A673 (cell line): ENCODE results near the gene PAPOLG. TPM values are rescaled to one million over a fixed set of nuclear protein-coding genes. Genes with fewer than 3 reads are reported as not detected.

Source experiments
- BruUV-seq: library from RNA; stranded (reverse); fragments of 400-500 nt; replicated peaks from 2 replicates; lab custom pipeline; 2021; lab: Mats Ljungman, UMichigan
- CTCF ChIA-PET: fragments of 300-600 bp; sonication (Branson Sonifier 250); formaldehyde crosslinking; loops from one replicate; lab custom pipeline; 2022; ENCODE audit warnings: antibody characterized with exemption; lab: Charles Lee
- POLR2A ChIA-PET: fragments of 300-600 bp; sonication (Branson Sonifier 250); formaldehyde crosslinking; loops from one replicate; lab custom pipeline; 2022; ENCODE audit warnings: antibody characterized with exemption; ENCODE audit not compliant: low non-redundant PET; lab: Charles Lee
- DNase-seq: peaks from one replicate; pipeline ENCODE4 v3.0.0-alpha.2; 2015; ENCODE audit warnings: low spot score
- H3K27ac ChIP-seq: fragments of 200-600 bp; sonication (generic); 2 replicates; pipeline ENCODE4 v1.5.1; 2016; ENCODE audit warnings: mixed run types, low read depth, mild to moderate bottlenecking, mixed read lengths, antibody characterized with exemption, low read length; ENCODE audit not compliant: poor library complexity, severe bottlenecking
- H3K27me3 ChIP-seq: fragments of 200-600 bp; sonication (generic); replicated peaks from 2 replicates; pipeline ENCODE4 v1.6.1; 2017; ENCODE audit warnings: mixed run types, low read depth, mild to moderate bottlenecking, mixed read lengths, antibody characterized with exemption, low read length; ENCODE audit not compliant: insufficient read depth, poor library complexity
- H3K36me3 ChIP-seq: fragments of 200-600 bp; sonication (generic); 2 replicates; pipeline ENCODE4 v1.6.1; 2016; ENCODE audit warnings: mixed run types, mild to moderate bottlenecking, mixed read lengths, antibody characterized with exemption, low read length; ENCODE audit not compliant: insufficient read depth, poor library complexity, severe bottlenecking
- H3K4me1 ChIP-seq: fragments of 200-600 bp; sonication (generic); 2 replicates; pipeline ENCODE4 v1.6.1; 2017; ENCODE audit warnings: mixed run types, mild to moderate bottlenecking, mixed read lengths, antibody characterized with exemption, low read length; ENCODE audit not compliant: insufficient read depth, poor library complexity, severe bottlenecking
- H3K4me3 ChIP-seq: fragments of 200-600 bp; sonication (generic); 2 replicates; pipeline ENCODE4 v1.5.1; 2016; ENCODE audit warnings: low read depth, mixed run types, mild to moderate bottlenecking, mixed read lengths, low read length; ENCODE audit not compliant: poor library complexity, severe bottlenecking
- H3K9me3 ChIP-seq: fragments of 200-600 bp; sonication (generic); 2 replicates; pipeline ENCODE4 v1.6.1; 2016; ENCODE audit warnings: mixed run types, low read depth, mild to moderate bottlenecking, mixed read lengths, antibody characterized with exemption, low read length; ENCODE audit not compliant: poor library complexity, severe bottlenecking
- CTCF ChIP-seq: fragments of 300-800, 200-600 bp; sonication (generic); conservative IDR thresholded peaks from 2 replicates; pipeline ENCODE4 v1.5.1; 2017; ENCODE audit warnings: low read depth, mild to moderate bottlenecking, antibody characterized with exemption, low read length, moderate library complexity, mixed read lengths
- EZH2 ChIP-seq: fragments of 200-600 bp; sonication (generic); IDR thresholded peaks from 2 replicates; pipeline ENCODE4 v1.6.1; 2017; ENCODE audit warnings: borderline replicate concordance, low read depth, mild to moderate bottlenecking, mixed read lengths, antibody characterized with exemption, low read length; ENCODE audit not compliant: poor library complexity, severe bottlenecking
- intact Hi-C: fragments of 100-400 bp; cut with micrococcal nuclease; formaldehyde crosslinking; loops from one replicate; pipeline ENCODE4 v1.10.0; 2022; ENCODE audit not compliant: unreplicated experiment
- total RNA-seq: library from RNA; stranded (reverse); gene quantifications from 2 replicates; pipeline ENCODE4 v1.2.3, GENCODE V29; 2021

The PAPOLG gene
- total RNA-seq, 1 experiment from 2014 or later: 17.4 TPM

GRCh38 chr2:60717691-60718090, 38.4 kb upstream of the PAPOLG start:
- Histone ChIP-seq H3K27ac (no peak overlapping the region), H3K27me3 (no peaks in the 10 kb centered on the region), H3K4me3 (no peak overlapping the region), H3K36me3 (no peaks in the 10 kb centered on the region), H3K9me3 (no peaks in the 10 kb centered on the region), H3K4me1 (no peaks in the 10 kb centered on the region)
- POLR2A ChIA-PET: no interaction called here
- CTCF ChIA-PET: no interaction called here
- TF ChIP-seq EZH2 (no peak), CTCF (no peak)
- no peak for DNase-seq
- intact Hi-C loops: no loop called here
- no TSS peak for BruUV-seq

GRCh38 chr2:60719331-60719730, 36.7 kb upstream of the PAPOLG start:
- no peaks in the 10 kb centered on the region for H3K9me3 ChIP-seq
- ChIA-PET CTCF (no interaction called here), POLR2A (no interaction called here)
- intact Hi-C loops: no loop called here
- DNase-seq: no peak
- H3K36me3 ChIP-seq: no peaks in the 10 kb centered on the region
- no peak for TF ChIP-seq EZH2
- no peak for TF ChIP-seq CTCF
- no peaks in the 10 kb centered on the region for H3K27me3 ChIP-seq
- H3K4me1 ChIP-seq: no peaks in the 10 kb centered on the region
- no peak overlapping the region for H3K4me3 ChIP-seq
- no TSS peak for BruUV-seq
- no peak overlapping the region for H3K27ac ChIP-seq

- H3K27me3 ChIP-seq: no peaks in the 10 kb centered on the region
- no peak for DNase-seq
- no peak overlapping the region for H3K4me3 ChIP-seq
- H3K9me3 ChIP-seq: no peaks in the 10 kb centered on the region
- H3K27ac ChIP-seq: no peak overlapping the region
- CTCF ChIA-PET: no interaction called here
- BruUV-seq: no TSS peak
- POLR2A ChIA-PET: no interaction called here
- no peaks in the 10 kb centered on the region for H3K36me3 ChIP-seq
- no peaks in the 10 kb centered on the region for H3K4me1 ChIP-seq
- intact Hi-C loops: no loop called here
- TF ChIP-seq EZH2 (no peak), CTCF (no peak)
Measured at GRCh38 chr2:60725466-60725865, 30.6 kb upstream of the PAPOLG start.
